Upper lobe of left lung (tissue), 4 donors: Measurements from ENCODE around the gene TPP2.

Source experiments
- POLR2A ChIP-seq, 4 donors: fragments of 450-650 bp; IDR thresholded peaks; one replicate each; pipeline ENCODE4 v1.5.1; 2016 to 2017; ENCODE audit warnings: antibody characterized with exemption in 4 of 4, mild to moderate bottlenecking in 2 of 4
- POLR2AphosphoS5 ChIP-seq, 2 donors: sonication (generic); formaldehyde crosslinking; IDR thresholded peaks; one replicate each; pipeline ENCODE4 v1.5.1; 2017; ENCODE audit warnings: antibody characterized with exemption in 2 of 2
- TF ChIP-seq, protein P1 (sequence below), 6 experiments: fragments of 450-650 bp in 4 of 6; fragments of 200-600 bp in 2 of 6; sonication (generic) in 2 of 6; IDR thresholded peaks; one replicate each; pipeline ENCODE4 v1.5.1; 2016 to 2019; ENCODE audit warnings: antibody characterized with exemption in 6 of 6

DNA sequence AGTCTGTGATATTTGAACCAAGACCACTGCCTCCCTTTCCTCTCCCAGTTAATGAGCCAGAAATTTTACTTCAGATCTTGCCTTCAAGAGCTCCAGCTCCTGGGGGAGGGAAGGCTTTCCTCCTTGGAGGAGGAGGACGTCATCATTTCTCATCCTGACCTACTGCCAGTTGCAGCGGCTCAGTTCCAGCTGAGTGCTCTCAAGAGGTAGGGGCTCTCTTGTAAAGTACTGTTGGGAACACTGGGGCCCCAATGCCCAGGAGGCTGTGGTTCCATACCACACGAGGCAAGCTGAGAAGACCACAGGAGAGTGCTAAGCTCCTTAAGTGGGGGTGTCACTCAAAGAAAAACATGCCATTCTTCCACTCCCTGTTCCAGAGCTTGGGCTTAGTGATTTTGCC is 61.9 kb downstream of the TPP2 start:
- TF ChIP-seq POLR2AphosphoS5 (IDR thresholded peaks at IDR 0.05): peak in 1 of 2 donors; percentile 24
- TF ChIP-seq, protein P1, sequence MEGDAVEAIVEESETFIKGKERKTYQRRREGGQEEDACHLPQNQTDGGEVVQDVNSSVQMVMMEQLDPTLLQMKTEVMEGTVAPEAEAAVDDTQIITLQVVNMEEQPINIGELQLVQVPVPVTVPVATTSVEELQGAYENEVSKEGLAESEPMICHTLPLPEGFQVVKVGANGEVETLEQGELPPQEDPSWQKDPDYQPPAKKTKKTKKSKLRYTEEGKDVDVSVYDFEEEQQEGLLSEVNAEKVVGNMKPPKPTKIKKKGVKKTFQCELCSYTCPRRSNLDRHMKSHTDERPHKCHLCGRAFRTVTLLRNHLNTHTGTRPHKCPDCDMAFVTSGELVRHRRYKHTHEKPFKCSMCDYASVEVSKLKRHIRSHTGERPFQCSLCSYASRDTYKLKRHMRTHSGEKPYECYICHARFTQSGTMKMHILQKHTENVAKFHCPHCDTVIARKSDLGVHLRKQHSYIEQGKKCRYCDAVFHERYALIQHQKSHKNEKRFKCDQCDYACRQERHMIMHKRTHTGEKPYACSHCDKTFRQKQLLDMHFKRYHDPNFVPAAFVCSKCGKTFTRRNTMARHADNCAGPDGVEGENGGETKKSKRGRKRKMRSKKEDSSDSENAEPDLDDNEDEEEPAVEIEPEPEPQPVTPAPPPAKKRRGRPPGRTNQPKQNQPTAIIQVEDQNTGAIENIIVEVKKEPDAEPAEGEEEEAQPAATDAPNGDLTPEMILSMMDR (IDR thresholded peaks at IDR 0.05): no peak
- no peak for TF ChIP-seq POLR2A (IDR thresholded peaks at IDR 0.05)
